ENCODE results near the gene SPRN.
"Not testable (repeated sequence)": the region's sequence is repeated elsewhere in the genome, so short reads cannot be mapped to it uniquely, and the experiment has no call there.

The SPRN gene

DNA sequence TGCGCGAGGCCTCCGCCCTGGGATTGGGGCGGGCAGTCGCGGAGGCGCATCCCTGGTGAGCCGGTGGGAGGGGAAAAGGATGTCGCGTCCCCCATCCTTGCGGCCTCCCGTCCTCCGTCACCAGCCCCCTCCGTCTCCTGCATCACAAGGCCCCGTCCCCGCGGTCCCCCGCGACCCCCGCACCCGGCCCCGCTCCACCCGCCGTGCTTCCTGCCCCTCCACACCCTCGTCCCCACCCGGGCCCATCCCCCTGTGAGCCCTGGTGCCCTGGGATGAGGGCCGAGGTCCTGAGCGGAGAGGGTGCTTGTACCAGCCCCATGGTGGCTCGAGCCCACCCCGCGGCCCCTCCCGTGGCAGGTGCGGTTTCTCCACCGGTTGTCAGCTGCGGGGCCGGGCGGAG, at the start of gene SPRN:
Gene SPRN, minus strand, starts transcription at position 25 of the 400 bp plus-strand sequence. CDS start 944 bp downstream, outside the sequence.
- not testable (repeated sequence) for DNase-seq (ENCODE audit: low read depth, low spot score)

DNA sequence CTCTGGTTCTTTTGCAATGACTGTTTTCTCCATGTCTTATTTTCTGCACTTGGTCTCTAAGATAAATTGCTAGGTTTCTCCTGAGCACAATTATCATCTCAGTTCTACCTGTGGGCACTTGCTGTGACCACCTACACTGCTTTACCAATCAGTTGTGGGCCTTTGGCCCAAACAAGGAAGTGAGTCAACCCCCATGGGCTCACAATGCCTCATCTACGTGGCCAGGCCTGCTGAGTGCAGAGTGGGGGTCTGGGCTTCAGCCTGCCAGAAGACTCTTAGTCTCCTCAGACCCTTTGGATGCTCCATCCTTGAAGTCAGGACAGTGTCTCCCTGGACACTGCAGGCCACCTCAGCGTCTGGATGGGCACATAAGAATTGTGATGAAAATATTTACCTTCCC, 49.6 kb upstream of the SPRN start:
- DNase-seq (ENCODE audit: low read depth, low spot score): no peak

- DNase-seq (ENCODE audit: low read depth, low spot score): no peak
Measured at GRCh38 chr10:133473270-133473669, 48.8 kb upstream of the SPRN start.

DNA sequence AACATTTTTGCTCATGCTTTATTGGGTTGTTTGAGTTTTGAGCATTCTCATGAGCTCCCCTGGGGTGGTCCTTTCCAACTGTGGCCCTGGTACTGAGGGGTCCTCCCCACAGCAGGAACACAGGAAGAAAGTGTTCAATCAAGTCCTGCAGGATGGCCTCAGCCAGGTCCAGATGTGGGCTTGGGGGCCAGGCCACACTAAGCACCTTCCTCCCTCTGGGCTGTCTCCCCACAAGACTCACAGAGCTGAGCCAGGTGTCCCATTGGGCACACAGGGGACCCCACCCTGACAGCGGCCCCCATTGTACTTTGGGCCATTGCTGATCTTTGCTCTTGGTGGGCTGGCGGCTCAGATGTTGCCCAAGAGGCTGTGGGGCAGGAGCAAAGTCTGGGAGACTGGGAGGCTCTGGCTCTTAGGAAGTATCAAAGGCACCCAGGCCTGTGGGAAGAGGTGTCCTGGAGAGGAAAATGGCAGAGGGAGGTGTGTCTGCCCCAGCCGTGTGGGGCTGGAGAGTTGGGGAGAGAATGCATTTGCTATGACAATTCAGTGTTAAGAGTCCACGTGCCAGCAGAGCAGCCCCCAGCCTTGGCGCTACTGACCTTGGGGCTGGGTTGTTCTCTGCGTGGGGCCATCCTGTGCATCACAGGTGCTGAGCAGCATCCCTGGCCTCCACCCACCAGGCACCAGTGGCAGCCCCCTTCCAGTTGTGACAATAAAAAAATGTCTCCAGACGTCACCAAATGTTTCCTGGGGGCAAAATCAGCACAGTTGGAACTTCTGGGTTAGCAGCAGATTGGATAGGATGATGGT, 47.1 kb upstream of the SPRN start:
- no peak for DNase-seq (ENCODE audit: low read depth, low spot score)

DNA sequence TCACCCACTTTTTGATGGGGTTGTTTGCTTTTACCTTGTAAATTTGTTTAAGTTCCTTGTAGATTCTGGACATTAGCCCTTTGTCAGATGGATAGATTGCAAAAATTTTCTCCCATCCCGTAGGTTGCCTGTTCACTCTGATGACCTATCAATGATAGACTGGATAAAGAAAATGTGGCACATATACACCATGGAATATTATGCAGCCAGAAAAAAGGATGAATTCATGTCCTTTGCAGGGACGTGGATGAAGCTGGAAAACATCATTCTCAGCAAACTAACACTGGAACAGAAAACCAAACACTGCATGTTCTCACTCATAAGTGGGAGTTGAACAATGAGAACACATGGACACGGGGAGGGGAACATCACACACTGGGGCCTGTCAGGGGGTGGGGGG, 44.8 kb upstream of the SPRN start:
- DNase-seq (ENCODE audit: low read depth, low spot score): not testable (repeated sequence)

DNA sequence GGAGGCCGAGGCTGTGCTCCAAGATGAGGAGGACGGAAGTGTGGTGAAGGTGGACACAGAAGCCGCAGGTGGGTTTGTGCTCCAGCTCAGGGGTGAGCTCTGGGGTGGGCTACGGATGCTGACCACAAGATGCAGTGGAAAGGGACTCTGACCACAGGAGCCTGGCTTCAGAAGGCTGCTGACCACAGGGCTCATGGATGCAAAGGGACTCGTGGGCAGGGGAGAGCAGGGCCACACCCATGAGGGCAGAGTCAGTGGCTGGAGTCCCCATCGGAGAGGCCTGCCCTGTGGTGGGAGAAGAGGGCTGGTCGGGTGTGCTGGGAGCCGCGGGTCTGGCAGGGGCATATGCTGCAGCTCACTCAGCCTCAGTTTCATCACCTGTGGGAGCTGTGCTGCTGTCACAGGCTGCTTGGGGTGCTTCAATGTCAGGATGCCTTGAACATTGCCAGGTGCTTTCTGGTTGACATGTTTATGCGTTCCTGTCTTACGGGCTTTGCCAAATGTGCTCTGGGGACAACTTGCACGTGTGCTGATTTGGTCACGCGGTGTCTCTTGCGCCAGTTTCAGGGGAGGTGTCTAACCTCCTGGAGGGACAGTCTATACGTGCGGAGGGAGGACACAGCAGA, 43.0 kb upstream of the SPRN start:
- no peak for DNase-seq (ENCODE audit: low read depth, low spot score)

- no peak for DNase-seq (ENCODE audit: low read depth, low spot score)
Measured at GRCh38 chr10:133466683-133467275, 42.4 kb upstream of the SPRN start.

DNA sequence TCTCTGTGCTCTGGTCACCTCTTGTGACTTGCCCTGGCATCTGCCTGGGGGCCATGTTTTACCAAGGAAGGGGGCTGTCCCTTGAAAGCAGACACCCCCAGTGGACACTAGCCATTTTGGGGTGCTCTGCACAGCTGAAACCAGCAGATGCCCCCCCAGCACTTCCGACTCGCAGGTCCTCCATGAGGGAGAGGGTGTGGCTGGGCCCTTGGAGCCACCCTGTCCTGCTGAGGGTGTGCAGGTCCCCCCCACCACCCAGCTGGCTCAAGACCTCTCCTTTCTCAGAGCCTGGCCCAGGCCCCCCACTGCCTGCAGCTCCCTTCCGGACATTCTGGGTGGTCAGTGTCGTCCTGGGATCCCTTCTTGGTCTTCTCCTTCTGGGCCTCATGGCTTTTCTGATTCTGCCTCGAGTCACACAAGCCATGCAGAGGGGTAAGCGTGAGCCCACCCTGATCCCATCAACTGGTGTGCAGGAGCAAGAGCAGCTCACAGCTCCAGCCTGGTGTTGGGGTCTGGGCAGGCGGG, 41.6 kb upstream of the SPRN start:
- DNase-seq (ENCODE audit: low read depth, low spot score): no peak

DNA sequence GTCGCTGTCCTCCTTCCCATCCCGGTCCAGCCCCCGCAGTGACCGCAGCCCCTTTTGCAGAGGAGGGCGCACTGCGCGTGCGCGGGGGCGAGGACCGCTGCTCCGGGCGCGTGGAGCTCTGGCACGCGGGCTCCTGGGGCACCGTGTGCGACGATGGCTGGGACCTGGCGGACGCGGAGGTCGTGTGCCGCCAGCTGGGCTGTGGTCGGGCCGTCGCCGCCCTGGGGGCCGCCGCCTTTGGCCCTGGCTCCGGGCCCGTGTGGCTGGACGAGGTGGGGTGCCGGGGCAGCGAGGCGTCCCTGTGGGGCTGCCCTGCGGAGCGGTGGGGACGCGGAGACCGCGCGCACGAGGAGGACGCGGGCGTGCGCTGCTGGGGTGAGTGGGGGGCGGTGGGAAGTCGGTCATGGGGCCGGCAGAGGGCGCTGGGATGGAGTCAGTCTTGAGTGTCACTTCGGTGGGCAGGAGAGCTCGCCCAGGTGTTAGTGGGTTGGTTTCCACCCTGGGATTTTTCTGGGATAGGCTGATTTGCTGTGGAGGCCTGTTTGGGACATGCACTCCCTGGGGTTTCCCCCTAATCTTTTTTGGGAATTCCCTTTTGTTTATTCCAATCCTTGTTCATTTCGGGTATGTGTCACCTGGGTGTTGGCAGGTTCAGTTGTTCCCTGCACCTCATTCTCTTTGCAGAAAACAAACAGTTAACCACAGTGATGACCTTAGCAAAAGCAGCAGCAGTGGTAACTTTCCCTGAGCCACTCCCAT, 40.9 kb upstream of the SPRN start:
- no peak for DNase-seq (ENCODE audit: low read depth, low spot score)

DNA sequence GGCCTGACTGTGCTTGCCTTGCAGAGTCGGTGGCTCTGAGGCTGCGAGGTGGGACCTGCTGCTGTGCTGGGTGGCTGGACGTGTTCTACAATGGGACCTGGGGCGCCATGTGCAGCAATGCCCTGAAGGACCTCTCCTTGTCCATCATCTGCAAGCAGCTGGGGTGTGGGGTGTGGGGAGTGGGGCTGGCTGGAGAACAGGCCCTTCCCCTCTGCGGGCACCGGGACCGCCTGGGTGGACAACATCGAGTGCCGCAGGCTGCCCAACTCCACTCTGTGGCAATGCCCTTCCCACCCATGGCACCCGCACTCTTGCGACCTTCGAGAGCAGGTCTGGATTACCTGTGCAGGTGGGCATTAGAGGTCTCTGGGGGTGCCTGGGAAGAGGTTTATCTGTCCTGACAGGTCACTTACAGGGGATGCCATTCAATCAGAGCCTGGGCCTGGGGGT, 40.2 kb upstream of the SPRN start:
- no peak for DNase-seq (ENCODE audit: low read depth, low spot score)

DNA sequence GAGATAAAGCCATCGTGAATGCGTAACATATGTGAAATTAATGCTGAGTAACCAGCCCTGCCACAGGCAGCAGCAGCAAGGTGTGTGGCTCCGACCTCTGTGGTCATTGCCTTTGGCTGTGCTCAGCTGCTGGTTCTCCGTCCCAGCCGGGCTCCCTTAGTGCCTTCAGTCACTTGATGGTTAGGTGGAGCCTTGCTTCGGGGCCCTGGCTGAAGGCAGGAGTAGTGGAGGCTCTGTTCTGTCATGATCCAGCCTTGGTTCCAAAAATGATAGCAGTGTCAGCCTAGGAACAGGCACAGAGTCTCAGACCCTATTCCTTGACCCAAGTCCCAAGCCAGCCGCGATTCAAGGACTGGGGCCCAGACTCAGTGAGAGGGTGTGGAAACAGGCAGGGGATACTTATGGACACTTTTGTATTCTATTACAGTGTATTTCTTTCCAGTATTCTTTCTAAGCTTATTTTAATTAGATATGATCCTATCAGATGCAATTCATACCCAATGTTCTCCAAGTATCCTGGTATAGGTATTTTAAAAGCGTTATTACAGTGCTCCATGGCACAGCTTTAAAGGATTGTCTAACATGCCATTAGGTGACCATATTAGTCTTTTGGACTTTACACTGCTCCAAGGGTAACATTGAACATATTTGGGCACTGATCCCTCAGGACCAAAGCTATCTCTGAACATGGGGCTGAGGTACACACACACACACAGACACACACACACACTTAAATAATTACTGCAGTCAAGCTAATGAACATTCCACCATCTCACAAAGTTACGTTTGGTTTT, 38.3 kb upstream of the SPRN start:
- no peak for DNase-seq (ENCODE audit: low read depth, low spot score)

- no peak for DNase-seq (ENCODE audit: low read depth, low spot score)
Measured at GRCh38 chr10:133461841-133462240, 37.4 kb upstream of the SPRN start.

GRCh38 chr10:133461027-133461426, 36.6 kb upstream of the SPRN start:
- DNase-seq (ENCODE audit: low read depth, low spot score): no peak

- DNase-seq (ENCODE audit: low read depth, low spot score): no peak
Measured at GRCh38 chr10:133460208-133460769, 35.9 kb upstream of the SPRN start.

GRCh38 chr10:133459454-133460207, 35.2 kb upstream of the SPRN start:
- DNase-seq (ENCODE audit: low read depth, low spot score): no peak

- no peak for DNase-seq (ENCODE audit: low read depth, low spot score)
Measured at GRCh38 chr10:133458710-133459453, 34.5 kb upstream of the SPRN start.

DNA sequence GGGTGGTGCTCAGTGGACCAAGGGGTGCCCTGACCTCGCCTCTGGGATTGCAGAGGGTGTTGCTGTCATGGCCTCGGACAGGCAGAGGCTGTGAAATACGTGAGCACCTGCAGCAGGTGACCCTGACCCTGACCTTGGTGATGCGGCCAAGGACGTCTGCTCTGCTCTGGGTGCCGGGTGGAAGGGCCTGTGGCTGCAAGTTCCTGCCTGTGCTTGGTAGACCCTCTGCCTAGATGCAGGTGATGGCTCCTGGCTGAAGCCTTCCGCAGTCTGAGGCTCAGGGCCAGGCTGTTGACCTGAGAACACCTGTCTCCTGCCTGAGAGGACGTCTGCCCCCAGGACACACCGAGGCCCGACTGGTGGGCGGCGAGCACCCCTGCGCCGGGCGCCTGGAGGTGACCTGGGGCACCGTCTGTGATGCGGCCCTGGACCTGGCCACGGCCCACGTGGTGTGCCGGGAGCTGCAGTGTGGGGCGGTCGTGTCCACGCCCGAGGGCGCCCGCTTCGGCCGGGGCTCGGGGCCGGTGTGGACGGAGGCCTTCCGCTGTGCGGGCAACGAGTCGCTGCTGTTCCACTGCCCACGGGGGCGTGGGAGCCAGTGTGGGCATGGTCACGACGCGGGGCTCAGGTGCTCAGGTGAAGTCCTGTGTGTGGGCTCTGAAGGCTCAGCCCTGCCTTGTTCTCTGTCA, 33.7 kb upstream of the SPRN start:
- no peak for DNase-seq (ENCODE audit: low read depth, low spot score)

DNA sequence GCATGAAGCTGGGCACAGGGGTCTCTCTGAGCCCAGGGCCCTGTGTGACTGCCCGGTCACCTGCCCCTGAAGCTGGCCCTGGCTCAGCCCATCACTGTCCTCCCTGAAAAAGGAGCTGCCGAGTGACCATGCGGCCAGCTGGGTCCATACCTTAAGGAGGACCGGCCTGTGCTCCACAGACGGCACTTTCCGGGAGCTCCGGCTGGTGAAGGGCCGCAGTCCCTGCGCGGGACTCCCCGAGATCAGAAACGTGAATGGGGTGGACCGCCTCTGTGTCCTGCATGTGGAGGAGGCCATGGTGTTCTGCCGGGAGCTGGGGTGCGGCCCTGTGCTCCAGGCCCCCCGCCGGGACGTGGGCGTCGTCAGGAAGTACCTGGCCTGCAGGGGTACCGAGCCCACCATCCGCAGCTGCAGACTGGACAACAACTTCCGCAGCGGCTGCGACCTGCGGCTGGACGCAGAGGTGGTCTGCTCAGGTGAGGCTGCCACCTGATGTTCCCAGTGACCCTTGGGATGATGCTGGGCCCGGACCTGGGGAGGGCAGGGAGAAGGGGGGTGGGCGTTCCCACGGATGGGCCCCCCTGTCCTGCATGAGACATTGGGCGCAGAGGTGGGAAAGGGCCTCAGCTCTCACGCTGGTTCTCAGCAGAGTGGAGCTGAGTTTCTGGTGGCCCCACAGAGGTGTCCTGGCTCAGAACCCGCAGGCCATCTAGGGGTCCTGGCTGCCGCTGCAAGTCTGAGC, 32.8 kb upstream of the SPRN start:
- DNase-seq (ENCODE audit: low read depth, low spot score): no peak
